HEK293T (cell line): Measurements from ENCODE around the gene FIGN.

Source experiments
- CTCF ChIA-PET: fragments of 350-600 bp; formaldehyde crosslinking; extraction: SDS; loops from one replicate; lab custom pipeline; 2021; ENCODE audit warnings: antibody characterized with exemption, inconsistent platforms; lab: Yijun Ruan, JAX
- POLR2A ChIA-PET: fragments of 350-600 bp; formaldehyde crosslinking; extraction: SDS; loops from one replicate; lab custom pipeline; 2020; ENCODE audit warnings: antibody characterized with exemption, inconsistent platforms; lab: Yijun Ruan, JAX
- DNase-seq: peaks from one replicate; pipeline ENCODE4 v3.0.0; 2012; ENCODE audit warnings: mixed read lengths; ENCODE audit errors: extremely low spot score
- ARNT ChIP-seq: fragments of 450-650 bp; IDR thresholded peaks from 2 replicates; pipeline ENCODE4 v1.6.1; 2017; ENCODE audit warnings: mild to moderate bottlenecking
- BHLHE40 ChIP-seq: fragments of 450-650 bp; IDR thresholded peaks from 2 replicates; pipeline ENCODE4 v1.6.1; 2016; ENCODE audit warnings: mild to moderate bottlenecking, moderate library complexity, borderline replicate concordance
- CTBP1 ChIP-seq: fragments of 450-650 bp; IDR thresholded peaks from 2 replicates; pipeline ENCODE4 v1.6.1; 2016; ENCODE audit warnings: borderline replicate concordance
- ELF4 ChIP-seq: fragments of 450-650 bp; IDR thresholded peaks from 2 replicates; pipeline ENCODE4 v1.6.1; 2017; ENCODE audit warnings: antibody characterized with exemption
- FOXA1 ChIP-seq: fragments of 450-650 bp; IDR thresholded peaks from 2 replicates; pipeline ENCODE4 v1.6.1; 2016; ENCODE audit warnings: mild to moderate bottlenecking
- FOXK2 ChIP-seq: fragments of 450-650 bp; IDR thresholded peaks from 2 replicates; pipeline ENCODE4 v1.6.1; 2016; ENCODE audit warnings: mild to moderate bottlenecking
- FOXM1 ChIP-seq: fragments of 450-650 bp; IDR thresholded peaks from 2 replicates; pipeline ENCODE4 v1.6.1; 2017; ENCODE audit warnings: mild to moderate bottlenecking, borderline replicate concordance
- HDGF ChIP-seq: fragments of 450-650 bp; IDR thresholded peaks from 2 replicates; pipeline ENCODE4 v1.6.1; 2017; ENCODE audit warnings: antibody characterized with exemption, borderline replicate concordance
- L3MBTL2 ChIP-seq: fragments of 450-650 bp; conservative IDR thresholded peaks from 2 replicates; pipeline ENCODE4 v1.6.1; 2016; ENCODE audit warnings: mild to moderate bottlenecking
- LEF1 ChIP-seq: fragments of 450-650 bp; IDR thresholded peaks from 2 replicates; pipeline ENCODE4 v1.6.1; 2017; ENCODE audit warnings: mild to moderate bottlenecking, borderline replicate concordance
- NFRKB ChIP-seq: fragments of 450-650 bp; IDR thresholded peaks from 2 replicates; pipeline ENCODE4 v1.6.1; 2016; ENCODE audit warnings: mild to moderate bottlenecking, moderate library complexity
- SP1 ChIP-seq: fragments of 450-650 bp; IDR thresholded peaks from 2 replicates; pipeline ENCODE4 v1.6.1; 2017
- SUZ12 ChIP-seq: fragments of 450-650 bp; IDR thresholded peaks from 2 replicates; pipeline ENCODE4 v1.6.1; 2016; ENCODE audit warnings: mild to moderate bottlenecking
- TARDBP ChIP-seq: fragments of 450-650 bp; IDR thresholded peaks from 2 replicates; pipeline ENCODE4 v1.6.1; 2016
- ZNF384 ChIP-seq: fragments of 450-650 bp; IDR thresholded peaks from 2 replicates; pipeline ENCODE4 v1.6.1; 2016
- TF ChIP-seq, protein P1 (sequence below): fragments of 450-650 bp; IDR thresholded peaks from 2 replicates; pipeline ENCODE4 v1.6.1; 2016

FIGN gene

DNA sequence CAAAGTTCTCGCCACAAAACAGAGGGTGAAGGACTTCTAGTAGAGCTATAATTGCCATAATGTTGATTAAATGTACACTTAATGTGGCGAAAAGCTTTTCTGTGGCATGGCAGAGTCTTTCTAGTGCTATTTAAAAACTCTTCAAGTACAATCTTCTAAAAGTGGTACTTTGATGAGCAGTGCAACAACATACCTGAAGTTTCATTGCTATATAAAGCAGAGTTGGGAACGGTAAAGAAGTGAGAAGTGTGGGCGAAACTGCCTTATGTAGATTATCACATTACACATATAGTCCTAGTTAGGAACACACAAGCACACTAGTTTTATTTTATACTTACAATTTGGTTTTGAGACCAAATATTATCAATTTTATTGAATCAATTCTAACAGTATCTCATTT is 49.5 kb downstream of the FIGN start:
- CTCF ChIA-PET = no interaction called here
- TF ChIP-seq CTBP1 (no peak), SUZ12 (no peak), ARNT (no peak), NFRKB (no peak), ELF4 (no peak), SP1 (no peak), ZNF384 (no peak), L3MBTL2 (no peak), TARDBP (no peak), LEF1 (no peak), FOXK2 (no peak), FOXA1 (no peak), HDGF (no peak), BHLHE40 (no peak)
- TF ChIP-seq, protein P1, sequence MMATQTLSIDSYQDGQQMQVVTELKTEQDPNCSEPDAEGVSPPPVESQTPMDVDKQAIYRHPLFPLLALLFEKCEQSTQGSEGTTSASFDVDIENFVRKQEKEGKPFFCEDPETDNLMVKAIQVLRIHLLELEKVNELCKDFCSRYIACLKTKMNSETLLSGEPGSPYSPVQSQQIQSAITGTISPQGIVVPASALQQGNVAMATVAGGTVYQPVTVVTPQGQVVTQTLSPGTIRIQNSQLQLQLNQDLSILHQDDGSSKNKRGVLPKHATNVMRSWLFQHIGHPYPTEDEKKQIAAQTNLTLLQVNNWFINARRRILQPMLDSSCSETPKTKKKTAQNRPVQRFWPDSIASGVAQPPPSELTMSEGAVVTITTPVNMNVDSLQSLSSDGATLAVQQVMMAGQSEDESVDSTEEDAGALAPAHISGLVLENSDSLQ = no peak
- POLR2A ChIA-PET = no interaction called here
- no peak for DNase-seq

DNA sequence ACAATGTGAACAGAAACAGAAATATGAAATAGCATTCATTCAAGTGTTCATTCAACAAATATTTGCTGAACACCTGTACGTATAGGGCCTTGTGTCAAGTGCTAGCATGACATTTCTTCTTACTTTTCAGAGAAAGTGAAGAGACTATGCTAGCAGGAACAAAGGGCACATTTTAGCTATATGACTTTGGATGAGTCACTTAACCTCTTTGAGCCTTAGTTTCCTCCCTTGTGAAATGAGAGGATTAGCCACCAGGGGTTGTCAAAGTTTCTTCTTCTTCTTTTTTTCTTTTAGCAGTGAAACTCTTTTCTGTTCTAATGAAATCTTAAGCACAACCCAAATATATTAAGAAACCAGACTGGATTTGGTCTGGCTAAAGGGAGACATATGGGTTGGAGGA is 53.1 kb downstream of the FIGN start:
- CTCF ChIA-PET = no interaction called here
- TF ChIP-seq CTBP1 = no peak
- no peak for DNase-seq
- POLR2A ChIA-PET = no interaction called here

DNA sequence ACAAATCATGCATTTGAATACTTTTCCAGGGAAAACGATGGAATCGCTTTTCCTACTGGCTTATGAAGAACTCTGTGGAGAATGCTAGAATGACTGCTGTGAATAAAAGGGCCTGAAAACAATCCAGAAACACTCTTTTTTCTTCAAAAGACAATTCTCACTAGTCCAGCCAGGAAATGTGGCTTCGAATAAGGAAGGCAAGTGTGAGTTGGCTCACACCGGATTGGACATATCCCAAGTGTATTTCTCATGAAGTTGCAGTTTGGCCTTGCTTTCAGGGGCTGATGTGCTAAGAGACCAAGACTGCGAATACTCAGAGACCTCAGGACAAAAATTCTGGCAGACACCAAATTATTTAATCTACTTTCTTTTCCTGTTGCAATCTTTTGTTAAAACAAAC is 54.1 kb downstream of the FIGN start:
- TF ChIP-seq FOXK2 (no peak), SP1 (no peak)
- ChIA-PET CTCF (no interaction called here), POLR2A (no interaction called here)
- DNase-seq = no peak

DNA sequence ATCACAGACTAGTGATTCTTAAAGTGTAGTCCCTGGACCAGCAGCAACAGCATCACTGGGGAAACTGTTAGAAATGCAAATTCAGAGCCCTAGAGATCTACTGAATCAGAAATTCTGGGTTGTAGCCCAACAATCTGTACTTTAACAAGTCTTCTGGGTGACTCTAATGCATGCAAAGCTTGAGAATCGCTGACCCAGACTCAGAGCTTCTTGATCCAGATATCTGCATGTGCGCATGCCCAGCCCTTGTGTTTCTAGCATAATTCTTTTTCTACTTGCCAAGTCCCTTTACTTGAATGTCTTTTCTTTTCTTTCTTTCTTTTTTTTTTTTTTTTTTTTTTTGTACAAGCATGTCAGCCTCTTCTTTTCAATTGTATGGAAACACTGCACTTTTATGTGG is 60.4 kb downstream of the FIGN start:
- ChIA-PET POLR2A (no interaction called here), CTCF (no interaction called here)
- TF ChIP-seq ARNT = no peak
- DNase-seq = no peak

DNA sequence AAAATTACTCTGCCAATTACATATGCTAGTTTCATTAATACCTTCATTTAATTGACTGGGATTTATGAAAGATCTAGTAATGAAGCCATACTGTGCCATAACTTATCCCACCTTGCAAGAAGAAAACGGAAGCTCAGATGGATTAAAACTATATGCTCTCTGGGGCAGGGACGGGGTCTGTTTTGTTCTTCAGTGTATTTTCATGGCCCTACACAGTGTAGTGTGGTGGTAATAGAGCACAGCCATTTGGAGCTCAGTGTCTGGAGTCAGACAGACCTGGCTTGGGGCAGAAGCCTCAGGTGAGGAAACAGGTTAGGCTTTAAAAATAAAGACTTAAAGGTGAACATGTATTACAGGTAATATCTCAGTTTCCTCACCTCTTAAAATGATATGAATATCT is 62.3 kb downstream of the FIGN start:
- no peak for DNase-seq
- no peak for TF ChIP-seq BHLHE40
- TF ChIP-seq ZNF384 = no peak
- no peak for TF ChIP-seq FOXA1
- no peak for TF ChIP-seq ELF4
- TF ChIP-seq HDGF = no peak
- no peak for TF ChIP-seq SUZ12
- TF ChIP-seq TARDBP = no peak
- TF ChIP-seq SP1 = no peak
- TF ChIP-seq NFRKB = no peak
- no peak for TF ChIP-seq LEF1
- no peak for TF ChIP-seq FOXM1
- TF ChIP-seq, protein P1 = no peak
- no peak for TF ChIP-seq CTBP1
- TF ChIP-seq ARNT = no peak
- TF ChIP-seq L3MBTL2 = no peak
- TF ChIP-seq FOXK2 = no peak
- CTCF ChIA-PET = no interaction called here
- POLR2A ChIA-PET = no interaction called here

DNA sequence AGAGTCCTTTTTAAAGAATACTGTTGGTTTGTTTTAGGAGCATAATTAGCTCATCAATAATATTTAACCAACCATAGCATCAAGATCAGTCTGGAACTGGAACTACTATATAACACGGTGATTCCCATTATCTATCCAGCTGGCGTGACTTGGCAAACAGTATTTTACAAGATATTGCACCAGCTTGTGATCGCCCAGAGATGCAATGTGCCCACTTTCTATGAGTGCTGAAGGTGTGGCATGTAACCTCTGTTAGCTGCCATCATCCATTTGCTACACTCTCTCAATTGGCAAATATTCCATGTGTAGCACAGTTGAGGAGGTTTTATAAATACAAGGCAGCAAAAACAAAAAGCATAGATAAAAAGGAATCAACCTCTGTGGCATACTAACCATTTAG is 64.9 kb downstream of the FIGN start:
- TF ChIP-seq FOXM1 = no peak
- no peak for TF ChIP-seq L3MBTL2
- no peak for TF ChIP-seq FOXK2
- TF ChIP-seq NFRKB = no peak
- no peak for TF ChIP-seq FOXA1
- no peak for TF ChIP-seq ZNF384
- no peak for TF ChIP-seq ARNT
- TF ChIP-seq SUZ12 = no peak
- TF ChIP-seq HDGF = no peak
- ChIA-PET POLR2A (no interaction called here), CTCF (no interaction called here)
- DNase-seq = no peak

DNA sequence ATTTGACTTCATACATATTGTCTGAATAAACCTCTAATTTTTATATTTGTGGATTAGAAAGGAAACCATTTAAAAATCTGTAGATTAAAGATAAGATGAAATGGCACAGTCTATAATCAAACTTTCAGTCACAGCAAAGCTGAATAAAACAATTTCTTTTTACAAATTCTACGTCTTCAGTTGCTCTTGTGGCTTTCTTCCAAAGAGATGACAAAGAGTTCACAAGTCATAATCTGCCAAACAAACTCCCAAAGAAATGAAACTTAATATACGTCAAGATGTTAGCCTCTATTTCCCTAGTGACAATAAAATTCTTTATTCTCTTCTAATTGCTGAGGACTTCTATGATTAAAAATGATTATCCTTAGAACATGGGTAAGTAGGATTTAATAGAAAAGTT is 66.3 kb downstream of the FIGN start:
- POLR2A ChIA-PET = no interaction called here
- DNase-seq = no peak
- no peak for TF ChIP-seq NFRKB
- no peak for TF ChIP-seq TARDBP
- no peak for TF ChIP-seq LEF1
- TF ChIP-seq FOXK2 = no peak
- no peak for TF ChIP-seq CTBP1
- no peak for TF ChIP-seq SUZ12
- TF ChIP-seq FOXA1 = no peak
- no peak for TF ChIP-seq ARNT
- no peak for TF ChIP-seq ZNF384
- TF ChIP-seq ELF4 = no peak
- no peak for TF ChIP-seq L3MBTL2
- CTCF ChIA-PET = no interaction called here
